OCI-LY7 (cell line): ENCODE results near the gene NDUFV1. TPM values are rescaled to one million over a fixed set of nuclear protein-coding genes. Genes with fewer than 3 reads are reported as not detected.

Source experiments
- BruUV-seq: library from RNA; stranded (reverse); fragments of 400-500 nt; replicated peaks from 2 replicates; lab custom pipeline; 2021; lab: Mats Ljungman, UMichigan
- CTCF ChIA-PET: fragments of 300-600 bp; sonication (Branson Sonifier 250); formaldehyde crosslinking; loops from one replicate; lab custom pipeline; 2022; ENCODE audit warnings: antibody characterized with exemption; ENCODE audit not compliant: unreplicated experiment; lab: Charles Lee
- POLR2A ChIA-PET: fragments of 300-600 bp; sonication (Branson Sonifier 250); formaldehyde crosslinking; loops from one replicate; lab custom pipeline; 2022; ENCODE audit warnings: antibody characterized with exemption; lab: Charles Lee
- DNase-seq: peaks from one replicate; pipeline ENCODE4 v3.0.0-alpha.2; 2015; ENCODE audit warnings: low spot score
- H2AFZ ChIP-seq: fragments of 200-600 bp; sonication (generic), shearing (Covaris generic); 2 replicates; pipeline ENCODE4 v1.6.1; 2014; ENCODE audit warnings: mild to moderate bottlenecking, antibody characterized with exemption, low read length, moderate library complexity
- H3K27ac ChIP-seq: fragments of 200-600 bp; sonication (generic); 2 replicates; pipeline ENCODE4 v1.5.1; 2014; ENCODE audit warnings: mixed run types, low read depth, mild to moderate bottlenecking, moderate library complexity, low read length, inconsistent platforms; ENCODE audit not compliant: poor library complexity, severe bottlenecking
- H3K36me3 ChIP-seq: fragments of 200-600 bp; sonication (generic); 2 replicates; pipeline ENCODE4 v1.6.1; 2014; ENCODE audit warnings: mild to moderate bottlenecking, antibody characterized with exemption, low read length, moderate library complexity, mixed read lengths; ENCODE audit not compliant: insufficient read depth
- H3K4me1 ChIP-seq: fragments of 200-600 bp; sonication (generic); 2 replicates; pipeline ENCODE4 v1.5.1; 2014; ENCODE audit warnings: mild to moderate bottlenecking, low read length; ENCODE audit not compliant: insufficient read depth, poor library complexity, severe bottlenecking
- H3K4me2 ChIP-seq: fragments of 200-600 bp; sonication (generic); 2 replicates; pipeline ENCODE4 v1.6.1; 2014; ENCODE audit warnings: mild to moderate bottlenecking, low read length
- H3K4me3 ChIP-seq: fragments of 200-600 bp; sonication (generic); 2 replicates; pipeline ENCODE4 v1.5.1; 2014; ENCODE audit warnings: mild to moderate bottlenecking, low read depth, low read length; ENCODE audit not compliant: poor library complexity, severe bottlenecking
- H3K79me2 ChIP-seq: fragments of 200-600 bp; sonication (generic); 2 replicates; pipeline ENCODE4 v1.6.1; 2016; ENCODE audit warnings: low read depth, mild to moderate bottlenecking, low read length, moderate library complexity, mixed read lengths; ENCODE audit not compliant: insufficient read depth
- H3K9me2 ChIP-seq: fragments of 200-600 bp; sonication (generic); 2 replicates; pipeline ENCODE4 v1.6.1; 2016; ENCODE audit warnings: mild to moderate bottlenecking, low read length, mixed read lengths; ENCODE audit not compliant: insufficient read depth
- H3K9me3 ChIP-seq: fragments of 200-600 bp; sonication (generic); 2 replicates; pipeline ENCODE4 v1.6.1; 2014; ENCODE audit warnings: mild to moderate bottlenecking, mixed run types, low read length, mixed read lengths
- H4K20me1 ChIP-seq: fragments of 200-600 bp; sonication (generic); 2 replicates; pipeline ENCODE4 v1.6.1; 2014; ENCODE audit warnings: mild to moderate bottlenecking, antibody characterized with exemption, low read length, moderate library complexity, mixed read lengths; ENCODE audit not compliant: insufficient read depth
- EZH2phosphoT487 ChIP-seq: fragments of 200-600 bp; sonication (generic); IDR thresholded peaks from 2 replicates; pipeline ENCODE4 v1.6.1; 2018; ENCODE audit warnings: low read depth, borderline replicate concordance, mild to moderate bottlenecking, mixed run types, antibody characterized with exemption, low read length, moderate library complexity, mixed read lengths
- intact Hi-C: fragments of 100-400 bp; cut with micrococcal nuclease; formaldehyde crosslinking; loops from one replicate; pipeline ENCODE4 v1.10.0; 2022; ENCODE audit not compliant: unreplicated experiment
- total RNA-seq, 2 experiments: library from RNA; depleted of rRNA in 1 of 2; stranded (reverse); fragments of >200 nt in 1 of 2; shearing (Covaris generic) in 1 of 2; gene quantifications; 2 replicates each; pipeline ENCODE4 v1.2.3, GENCODE V29; 2014 to 2022
- TF ChIP-seq, protein P1 (sequence below): fragments of 200-600 bp; sonication (generic); conservative IDR thresholded peaks from 2 replicates; pipeline ENCODE4 v1.5.1; 2014; ENCODE audit warnings: mild to moderate bottlenecking, antibody characterized with exemption, low read length, moderate library complexity, mixed read lengths

The NDUFV1 gene
- total RNA-seq, 2 experiments from 2014 or later = 283 to 335 TPM

DNA sequence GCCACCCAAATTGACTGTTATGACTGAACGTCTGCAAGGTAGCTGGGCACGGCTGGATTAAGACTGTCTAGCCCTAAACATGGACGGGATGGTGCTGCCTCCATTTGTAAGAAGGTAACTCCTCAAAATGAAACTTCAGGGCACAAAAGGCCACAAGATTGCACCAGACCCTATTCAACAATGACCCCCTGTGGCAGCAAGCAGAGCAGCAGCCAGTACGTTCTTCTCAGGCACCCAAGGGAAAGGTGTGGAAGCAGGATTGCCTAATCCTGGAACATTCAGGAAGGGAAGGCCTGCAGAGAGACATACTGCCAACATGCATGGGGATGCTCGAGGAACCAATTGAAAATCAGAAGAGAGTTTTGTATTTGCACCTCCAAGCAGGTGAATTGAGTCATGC, 37.3 kb downstream of the NDUFV1 start:
- H3K36me3 ChIP-seq = no peaks in the 10 kb centered on the region; the same call in 1 of the 2 replicates
- no peak overlapping the region for H2AFZ ChIP-seq
- CTCF ChIA-PET = interaction anchor here (1.0 kb wide), 1 partner anchor 14 kb away, joined by 3 read pairs; no protein-coding TSS in a partner anchor
- peaks cover 59% of the 10 kb centered on the region for H3K4me1 ChIP-seq
- no peaks in the 10 kb centered on the region for H3K9me3 ChIP-seq
- POLR2A ChIA-PET = interaction anchor here (8.0 kb wide), 1 partner anchor 15 kb away, joined by 69 read pairs; no protein-coding TSS in a partner anchor
- no TSS peak for BruUV-seq
- TF ChIP-seq, protein P1, sequence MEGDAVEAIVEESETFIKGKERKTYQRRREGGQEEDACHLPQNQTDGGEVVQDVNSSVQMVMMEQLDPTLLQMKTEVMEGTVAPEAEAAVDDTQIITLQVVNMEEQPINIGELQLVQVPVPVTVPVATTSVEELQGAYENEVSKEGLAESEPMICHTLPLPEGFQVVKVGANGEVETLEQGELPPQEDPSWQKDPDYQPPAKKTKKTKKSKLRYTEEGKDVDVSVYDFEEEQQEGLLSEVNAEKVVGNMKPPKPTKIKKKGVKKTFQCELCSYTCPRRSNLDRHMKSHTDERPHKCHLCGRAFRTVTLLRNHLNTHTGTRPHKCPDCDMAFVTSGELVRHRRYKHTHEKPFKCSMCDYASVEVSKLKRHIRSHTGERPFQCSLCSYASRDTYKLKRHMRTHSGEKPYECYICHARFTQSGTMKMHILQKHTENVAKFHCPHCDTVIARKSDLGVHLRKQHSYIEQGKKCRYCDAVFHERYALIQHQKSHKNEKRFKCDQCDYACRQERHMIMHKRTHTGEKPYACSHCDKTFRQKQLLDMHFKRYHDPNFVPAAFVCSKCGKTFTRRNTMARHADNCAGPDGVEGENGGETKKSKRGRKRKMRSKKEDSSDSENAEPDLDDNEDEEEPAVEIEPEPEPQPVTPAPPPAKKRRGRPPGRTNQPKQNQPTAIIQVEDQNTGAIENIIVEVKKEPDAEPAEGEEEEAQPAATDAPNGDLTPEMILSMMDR = peak; percentile 86
- no peak for TF ChIP-seq EZH2phosphoT487
- peak; percentile 71 for DNase-seq
- intact Hi-C loops = loop anchor here (1.0 to 10.0 kb wide), 4 partner anchors 15 to 351 kb away; partner anchors contain the start of genes PPP1CA and TBC1D10C
- peak overlapping the region; percentile 97 for H3K27ac ChIP-seq
- H3K9me2 ChIP-seq = no peaks in the 10 kb centered on the region
- H3K4me3 ChIP-seq = peak overlapping the region; percentile 70
- H3K79me2 ChIP-seq = no peaks in the 10 kb centered on the region
- H4K20me1 ChIP-seq = no peaks in the 10 kb centered on the region
- peak overlapping the region; percentile 79 for H3K4me2 ChIP-seq

DNA sequence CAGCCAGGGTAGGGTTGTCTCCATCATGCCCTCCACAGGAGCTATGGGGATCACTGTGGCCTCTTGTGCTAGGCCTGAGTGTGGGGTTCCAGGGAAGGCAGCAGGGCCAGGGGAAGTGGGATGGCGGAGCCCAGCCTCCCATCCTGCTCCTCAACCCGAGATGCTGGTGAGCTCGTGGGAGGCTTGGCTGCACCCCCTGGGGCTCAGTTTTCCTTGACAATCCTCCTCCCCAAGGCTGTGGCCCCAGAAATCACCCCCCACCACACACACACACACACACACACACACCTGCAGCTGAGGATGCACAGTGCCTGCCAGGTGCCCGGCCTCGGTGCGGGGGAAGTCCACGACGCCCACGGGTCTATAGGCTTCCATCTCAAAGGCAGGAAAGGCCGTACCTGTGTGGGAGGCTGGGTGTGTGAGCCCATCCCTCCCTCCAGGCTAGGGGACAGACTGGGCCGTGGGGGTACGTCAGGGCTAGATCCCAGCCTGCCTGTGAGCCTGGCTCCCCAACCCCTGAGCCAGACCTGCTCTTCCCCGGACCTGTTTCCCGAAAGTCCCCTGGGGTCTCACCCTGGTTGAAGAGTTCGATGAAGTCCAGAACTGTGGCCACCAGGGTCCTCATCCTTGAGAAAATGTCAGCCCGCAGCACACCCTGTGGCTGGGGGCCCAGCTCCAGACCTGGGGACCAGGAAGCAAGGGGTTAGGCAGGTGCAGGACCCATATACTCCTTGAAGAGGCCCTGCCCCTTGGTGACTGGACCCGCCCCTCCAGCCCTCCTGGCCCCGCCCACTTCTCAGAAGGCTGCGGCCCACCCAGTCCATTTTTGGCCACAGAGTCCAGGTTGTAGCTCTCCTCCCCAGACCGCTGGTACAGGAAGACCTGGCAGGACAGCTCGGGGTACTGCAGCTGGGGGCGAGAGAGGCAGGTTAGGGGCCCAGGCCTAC, 38.0 kb downstream of the NDUFV1 start:
- TF ChIP-seq, protein P1 = no peak
- no peak for TF ChIP-seq EZH2phosphoT487
- Histone ChIP-seq H2AFZ (peak overlapping the region; percentile 30; the same call in 1 of the 2 replicates), H3K9me2 (no peaks in the 10 kb centered on the region), H3K4me2 (peak overlapping the region; percentile 79), H3K4me1 (peaks cover 63% of the 10 kb centered on the region), H3K79me2 (no peaks in the 10 kb centered on the region), H4K20me1 (no peaks in the 10 kb centered on the region), H3K36me3 (no peaks in the 10 kb centered on the region; the same call in 1 of the 2 replicates), H3K27ac (peak overlapping the region; percentile 97), H3K9me3 (no peaks in the 10 kb centered on the region), H3K4me3 (peak overlapping the region; percentile 70)
- peak; percentile 85 for DNase-seq
- ChIA-PET POLR2A (interaction anchor here (0.6 to 8.0 kb wide), 7 partner anchors 9 to 208 kb away, joined by 3 to 69 read pairs (median 5); partner anchors contain the start of gene NUDT8), CTCF (interaction anchor here (0.6 to 4.0 kb wide), 8 partner anchors 10 to 70 kb away, joined by 3 to 38 read pairs (median 4); partner anchors contain the start of gene NUDT8)
- BruUV-seq = TSS peak; percentile 64
- intact Hi-C loops = loop anchor here (1.0 to 10.0 kb wide), 9 partner anchors 14 to 377 kb away; partner anchors contain the start of genes CDK2AP2, GRK2, PITPNM1 and PPP1CA
